Activated CD4-positive, alpha-beta T cell treated with anti-CD3 and anti-CD28 coated beads, Interleukin-2, amount 50 U/mL, for 4 hours (primary cell): ENCODE measurements around the gene HEATR3.

Source experiments
- DNase-seq, 2 experiments: peaks; one replicate each; pipeline ENCODE4 v3.0.0-alpha.2; 2020

The HEATR3 gene

DNA sequence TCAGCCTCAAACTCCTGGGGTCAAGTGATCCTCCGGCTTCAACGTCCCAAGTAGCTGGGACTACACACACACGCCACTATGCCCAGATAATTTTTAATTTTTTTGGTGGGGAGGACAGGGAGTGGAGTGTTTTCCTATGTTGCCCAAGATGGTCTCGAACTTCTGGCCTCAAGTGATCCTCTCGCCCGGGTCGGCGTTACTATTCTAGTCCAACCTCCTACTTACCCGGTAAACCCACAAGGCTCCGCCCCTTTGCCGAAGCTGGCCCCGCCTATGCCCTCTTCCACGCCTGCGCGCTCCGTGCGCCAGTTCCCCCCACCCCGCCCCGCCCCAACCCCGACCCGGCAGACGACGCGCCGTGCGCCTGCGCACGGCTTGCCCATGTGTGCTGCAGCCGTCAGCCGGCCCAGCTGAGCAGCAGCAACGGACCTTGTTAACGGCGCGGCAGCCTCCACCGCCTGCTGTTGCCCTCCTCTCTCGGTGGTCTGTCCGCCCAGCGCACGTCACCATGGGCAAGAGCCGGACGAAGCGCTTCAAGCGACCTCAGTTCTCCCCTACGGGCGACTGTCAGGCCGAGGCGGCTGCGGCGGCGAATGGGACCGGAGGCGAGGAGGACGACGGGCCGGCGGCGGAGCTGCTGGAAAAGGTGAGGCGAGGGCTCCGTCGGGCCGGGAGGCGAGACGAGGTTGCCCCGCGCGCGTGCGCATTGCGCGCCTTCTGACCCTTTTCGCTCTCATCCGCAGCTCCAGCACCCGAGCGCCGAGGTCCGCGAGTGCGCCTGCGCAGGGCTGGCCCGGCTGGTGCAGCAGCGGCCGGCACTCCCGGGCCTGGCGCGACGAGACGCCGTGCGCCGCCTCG lies at the start of gene HEATR3:
TSS of gene HEATR3 (plus strand) at position 347 of the 858 bp plus-strand sequence. CDS start at position 509, 162 bp downstream.
- DNase-seq: peak; percentile 92 to 94

DNA sequence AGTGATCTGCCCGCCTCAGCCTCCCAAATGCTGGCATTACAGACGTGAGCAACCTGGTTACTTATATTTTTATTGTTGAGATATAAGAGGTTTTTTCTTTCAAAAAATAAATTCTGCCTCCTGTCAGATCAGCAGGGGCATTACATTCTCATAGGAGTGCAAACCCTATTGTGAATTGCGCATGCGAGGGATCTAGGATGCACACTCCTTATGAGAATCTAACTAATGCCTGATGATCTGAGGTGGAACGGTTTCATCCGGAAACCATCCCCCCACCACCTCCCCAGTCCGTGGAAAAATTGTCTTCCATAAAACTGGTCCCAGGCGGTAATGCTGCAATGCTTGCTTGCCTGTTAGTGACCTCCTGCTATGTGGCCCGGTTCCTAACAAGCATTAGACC lies 48.2 kb upstream of the HEATR3 start:
- no peak for DNase-seq

DNA sequence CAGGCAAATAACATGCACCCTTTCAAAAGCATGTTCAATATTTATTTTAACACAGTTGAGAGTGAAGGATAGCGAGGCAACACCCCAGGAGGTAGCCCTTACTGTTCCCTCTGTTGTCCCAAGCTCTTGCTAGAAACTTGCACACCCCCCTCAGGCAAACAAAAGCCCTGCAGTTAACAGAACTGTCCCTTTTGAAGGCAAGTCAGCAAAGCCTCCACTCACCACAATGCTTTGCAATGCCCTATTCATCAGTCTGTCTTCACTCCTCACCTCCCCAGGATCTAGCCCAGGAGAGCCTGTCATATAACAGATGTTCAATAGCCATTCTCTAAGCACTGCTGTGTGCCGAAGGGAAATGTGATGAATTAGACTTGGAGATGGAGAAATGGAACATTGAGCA lies 44.2 kb upstream of the HEATR3 start:
- DNase-seq: no peak

DNA sequence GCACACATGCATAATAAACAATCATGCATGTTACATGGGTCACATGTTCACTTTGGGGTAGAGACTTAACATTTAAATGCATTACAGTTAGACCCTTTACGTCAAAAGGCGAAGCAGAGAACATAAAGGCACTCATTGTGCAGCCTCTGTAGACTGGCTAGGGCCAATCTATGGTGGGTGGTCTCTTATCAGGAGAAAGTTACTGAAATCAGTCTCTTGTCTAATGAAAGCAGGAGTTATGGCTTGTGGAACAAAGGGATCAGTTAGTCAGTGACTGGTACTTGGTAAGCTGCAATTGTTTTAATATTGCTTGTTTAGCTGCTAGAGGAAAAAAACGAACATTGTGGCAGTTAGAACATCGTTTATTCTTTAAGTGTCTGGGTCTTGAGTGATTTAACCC lies 42.1 kb upstream of the HEATR3 start:
- no peak for DNase-seq

DNA sequence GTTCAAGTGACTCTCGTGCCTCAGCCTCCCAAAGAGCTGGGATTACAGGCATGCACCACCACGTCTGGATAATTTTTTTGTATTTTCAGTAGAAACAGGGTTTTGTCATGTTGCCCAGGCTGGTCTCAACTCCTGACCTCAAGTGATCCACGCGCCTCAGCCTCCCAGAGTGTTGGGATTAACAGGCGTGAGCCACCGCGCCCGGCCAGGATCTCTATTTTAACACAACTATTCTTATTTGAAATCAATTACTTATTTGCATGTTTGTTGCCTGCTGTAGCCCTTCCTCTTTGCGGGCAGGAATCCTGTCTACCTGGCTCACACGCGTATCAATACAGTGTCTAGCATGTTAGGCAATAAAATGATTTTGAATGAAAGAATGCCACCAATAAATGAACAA lies 41.6 kb upstream of the HEATR3 start:
- no peak for DNase-seq

DNA sequence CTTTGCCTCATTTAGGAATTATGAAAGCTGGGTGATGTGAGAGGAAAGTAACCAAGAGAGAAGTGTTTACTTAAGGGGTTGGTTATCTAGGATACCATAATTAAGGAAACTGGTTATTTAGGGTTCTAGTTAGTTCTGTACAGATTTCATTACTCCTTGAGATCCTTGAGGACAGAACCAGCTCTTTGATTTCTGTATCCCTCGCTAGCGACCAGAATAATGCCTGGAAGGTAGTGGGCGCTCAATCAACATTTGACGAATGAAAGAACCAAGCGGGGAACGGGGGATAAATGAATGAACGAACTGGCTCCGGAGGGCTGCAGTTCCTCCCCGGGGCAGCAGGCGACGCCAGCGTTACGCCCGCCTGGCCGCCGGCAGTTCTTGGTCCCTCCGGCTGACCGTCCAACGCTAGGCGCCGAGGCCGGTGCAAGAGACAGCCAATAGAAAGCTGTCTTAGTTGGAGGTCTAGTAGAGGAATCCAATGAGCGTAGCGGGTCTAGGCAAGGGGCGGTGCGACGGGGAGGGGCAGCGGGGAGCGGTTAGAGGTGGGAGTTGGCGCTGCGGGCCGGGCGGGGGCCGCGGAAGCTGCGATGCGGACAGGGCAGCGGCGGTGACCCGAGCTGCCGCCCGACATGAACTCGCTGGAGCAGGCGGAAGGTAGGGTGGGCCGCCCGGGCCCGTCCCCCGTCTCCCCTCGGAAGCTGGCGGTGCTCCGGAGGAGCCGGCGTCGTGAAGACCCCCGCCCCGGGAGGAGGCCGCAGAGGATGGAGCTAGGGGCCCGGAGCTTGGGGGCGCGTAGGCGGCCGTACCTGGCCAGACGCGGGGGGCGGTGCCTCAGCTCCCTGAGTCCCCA lies 40.9 kb upstream of the HEATR3 start, which contains the start of gene CNEP1R1:
TSS of gene CNEP1R1 (plus strand) at position 542 of the 853 bp plus-strand sequence. CDS start at position 633, 91 bp downstream.
- DNase-seq: peak; percentile 87 to 88

GRCh38 chr16:50025537-50025931 lies 40.2 kb upstream of the HEATR3 start:
- no peak for DNase-seq

GRCh38 chr16:50027829-50028228 lies 37.9 kb upstream of the HEATR3 start:
- no peak for DNase-seq

DNA sequence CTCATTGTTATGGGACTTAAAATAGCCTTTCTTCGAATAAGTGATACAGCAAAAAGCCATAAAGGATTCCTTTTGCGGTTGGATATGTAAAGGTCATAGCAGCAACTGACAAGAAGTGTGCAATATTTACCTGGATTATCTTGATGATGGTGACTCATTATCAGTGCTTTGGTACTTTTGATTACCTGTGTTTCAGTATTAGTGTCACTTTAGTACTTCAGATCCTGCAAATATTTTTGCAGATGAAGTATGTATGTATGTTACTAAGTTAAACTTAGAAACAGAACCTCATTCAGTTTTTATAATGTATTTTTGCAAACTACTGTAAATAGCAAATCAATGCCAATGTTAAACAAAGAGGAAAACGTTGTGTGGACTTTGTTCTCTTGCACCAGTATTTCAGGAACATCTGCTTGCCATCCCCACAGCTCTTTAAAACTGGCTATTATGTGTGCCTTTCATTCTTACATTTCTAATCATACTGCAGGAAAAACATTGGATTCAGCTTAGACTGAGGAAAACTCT lies 30.2 kb upstream of the HEATR3 start:
- no peak for DNase-seq

DNA sequence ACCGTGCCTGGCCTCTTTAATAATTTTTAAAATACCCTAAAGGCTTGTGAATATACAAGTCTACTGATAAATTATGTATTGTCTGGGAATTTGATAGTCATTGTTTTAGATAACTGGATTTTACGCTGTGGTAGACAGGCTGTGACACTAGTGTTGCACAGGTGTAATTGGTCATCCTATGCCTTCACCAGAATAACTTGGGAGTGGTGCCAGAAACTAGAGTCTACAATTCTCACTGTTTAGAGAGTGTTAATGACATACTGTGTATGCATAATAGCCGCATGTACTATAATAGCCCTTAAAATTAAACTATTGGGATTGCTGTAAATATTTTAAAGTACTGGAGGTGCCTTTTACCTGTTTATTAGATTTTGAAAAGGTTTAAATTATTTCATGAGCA lies 29.3 kb upstream of the HEATR3 start:
- DNase-seq: no peak

GRCh38 chr16:50037662-50038220 lies 28.0 kb upstream of the HEATR3 start:
- DNase-seq: no peak

GRCh38 chr16:50038286-50038685 lies 27.5 kb upstream of the HEATR3 start:
- DNase-seq: no peak

- DNase-seq: no peak
Observed at GRCh38 chr16:50038756-50039529, 26.8 kb upstream of the HEATR3 start.

- no peak for DNase-seq
Observed at GRCh38 chr16:50040018-50040417, 25.8 kb upstream of the HEATR3 start.

DNA sequence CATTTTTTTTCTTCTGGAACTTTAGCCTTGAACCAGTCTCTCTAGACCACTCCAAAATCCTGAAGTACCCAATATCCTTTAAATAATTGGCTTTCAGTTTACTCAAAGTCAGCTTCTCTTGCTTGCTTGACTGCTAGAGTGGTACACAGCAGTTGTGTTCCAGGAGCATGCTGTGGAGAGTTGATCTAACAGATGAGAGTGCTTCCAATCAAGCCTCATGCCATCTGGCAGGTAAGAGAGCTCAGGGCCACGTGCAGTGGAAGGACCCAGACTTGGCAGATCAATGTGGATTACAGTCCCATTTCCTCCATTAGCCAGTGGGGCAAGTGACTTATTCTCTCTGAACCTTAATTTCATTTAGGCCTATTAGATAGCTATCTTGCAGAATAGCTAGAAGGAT lies 25.1 kb upstream of the HEATR3 start:
- no peak for DNase-seq

GRCh38 chr16:50043358-50043757 lies 22.4 kb upstream of the HEATR3 start:
- DNase-seq: no peak

- DNase-seq: no peak
Observed at GRCh38 chr16:50045412-50045811, 20.4 kb upstream of the HEATR3 start.

- no peak for DNase-seq
Observed at GRCh38 chr16:50046853-50047252, 18.9 kb upstream of the HEATR3 start.

GRCh38 chr16:50047864-50048263 lies 17.9 kb upstream of the HEATR3 start:
- no peak for DNase-seq

- no peak for DNase-seq
Observed at GRCh38 chr16:50050802-50051201, 15.0 kb upstream of the HEATR3 start.

DNA sequence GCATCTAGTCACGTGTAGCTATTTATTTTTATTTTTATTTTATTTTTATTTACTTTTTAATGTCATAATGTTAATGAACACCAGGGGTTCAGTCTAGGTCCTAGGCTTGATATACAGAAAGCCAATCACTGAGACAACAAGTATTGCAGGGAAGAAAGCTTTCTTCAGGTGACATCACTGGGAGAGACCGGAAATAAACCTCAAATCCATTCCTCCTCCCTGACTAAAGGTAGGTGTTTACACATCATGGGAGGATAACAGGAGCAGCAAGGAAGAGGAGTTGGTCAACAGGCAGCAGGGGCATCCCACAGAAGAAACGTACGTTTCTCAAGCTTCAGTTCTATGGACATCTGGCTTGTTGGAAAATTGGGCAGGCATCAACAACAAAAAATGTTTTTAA lies 9.5 kb upstream of the HEATR3 start:
- no peak for DNase-seq

GRCh38 chr16:50058091-50058771 lies 7.5 kb upstream of the HEATR3 start:
- DNase-seq: no peak
